OCI-M2 (cell line): ENCODE data around the gene WASF1.
"Not testable (repeated sequence)": the region's sequence is repeated elsewhere in the genome, so short reads cannot be mapped to it uniquely, and the experiment has no call there.

Source experiments
- DNase-seq: peaks from one replicate; lab custom pipeline; 2025; ENCODE audit not compliant: unreplicated experiment; lab: John Stamatoyannopoulos, UW

WASF1 gene

DNA sequence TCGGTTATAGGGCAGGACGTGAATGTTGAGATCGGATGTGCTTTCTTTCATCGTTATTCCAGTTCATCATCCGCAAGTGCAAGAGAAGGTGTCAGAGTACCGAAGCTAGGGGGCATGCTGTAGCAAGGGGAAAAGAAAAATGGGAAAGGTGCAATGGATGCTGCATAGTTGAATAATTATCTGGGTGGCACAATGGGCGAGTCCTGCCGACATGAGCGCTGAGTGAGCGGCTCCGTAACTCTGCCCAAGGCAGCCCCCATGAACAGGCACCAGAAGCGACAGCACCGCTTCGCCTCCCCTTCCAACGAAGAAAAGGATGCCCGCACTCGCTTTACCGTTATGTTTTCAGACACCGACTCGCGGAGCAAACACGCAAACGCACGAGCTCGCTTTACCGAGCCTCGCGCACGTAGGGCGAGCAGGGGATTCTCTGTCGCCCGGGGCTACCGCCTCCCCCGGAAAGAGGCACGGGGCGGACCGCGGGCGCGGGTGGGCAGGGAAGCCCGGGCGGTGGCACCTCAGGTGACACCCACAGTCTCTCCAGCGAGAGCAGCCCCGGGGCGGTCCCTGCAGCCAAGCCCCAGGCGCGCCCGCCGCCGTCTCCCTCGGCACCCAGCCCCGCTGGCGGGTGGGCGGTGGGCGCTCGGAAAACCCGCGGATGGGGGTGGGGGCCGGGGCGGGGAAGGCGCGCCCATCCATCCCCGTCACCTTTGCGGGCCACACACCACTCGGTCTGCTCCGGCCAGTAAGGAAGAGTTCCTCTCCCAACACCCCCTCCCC lies 654 bp downstream of the WASF1 start:
- peak; percentile 32 for DNase-seq

DNA sequence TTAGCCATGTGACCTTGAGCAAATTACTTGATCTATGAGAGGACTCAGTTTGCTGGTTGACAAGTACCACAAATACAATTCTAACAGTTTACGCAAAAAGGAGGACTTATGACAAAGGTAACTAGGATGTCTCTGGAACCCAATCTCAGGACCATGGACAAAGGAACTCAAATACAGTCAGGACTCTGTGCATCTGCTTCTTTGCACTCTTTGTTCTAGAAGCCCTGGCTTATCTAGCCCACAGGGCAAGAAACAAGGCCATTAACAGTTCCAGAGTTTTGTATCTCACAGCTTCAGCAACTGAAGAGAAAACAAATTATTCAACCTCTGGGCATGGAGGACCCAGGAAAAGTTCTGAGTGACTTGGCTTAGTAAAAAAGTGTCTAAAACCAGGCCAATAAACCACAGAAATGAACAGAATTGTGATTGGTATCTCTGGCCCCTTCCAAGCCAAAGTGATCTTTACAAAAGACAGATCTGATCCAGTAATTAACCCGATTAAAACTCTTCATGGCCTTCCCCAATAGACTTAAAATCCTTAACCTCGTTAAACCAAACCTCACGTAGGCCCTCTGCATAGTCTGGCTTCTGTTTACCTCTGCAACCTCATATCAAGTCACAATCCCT lies 5.9 kb downstream of the WASF1 start:
- no peak for DNase-seq

GRCh38 chr6:110170081-110170480 lies 9.4 kb downstream of the WASF1 start:
- DNase-seq: no peak

- DNase-seq: no peak
Measured at GRCh38 chr6:110158479-110158878, 21.0 kb downstream of the WASF1 start.

DNA sequence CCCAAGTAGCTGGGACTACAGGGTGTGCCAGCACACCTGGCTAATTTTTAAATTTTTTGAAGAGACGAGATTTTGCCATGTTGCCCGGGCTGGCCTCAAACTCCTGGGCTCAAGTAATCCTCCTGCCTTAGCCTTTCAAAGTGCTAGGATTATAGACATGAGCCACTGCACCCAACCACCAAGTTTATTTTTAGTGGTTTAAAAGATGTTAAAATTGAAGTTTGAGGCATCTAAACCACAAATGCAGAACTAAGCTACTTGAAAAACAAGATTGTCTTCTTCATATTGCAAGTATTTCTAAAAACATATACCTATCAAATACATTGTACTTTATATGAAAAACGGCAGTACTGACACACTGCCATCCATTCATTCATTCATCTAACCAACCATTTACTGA lies 31.6 kb downstream of the WASF1 start:
- no peak for DNase-seq

DNA sequence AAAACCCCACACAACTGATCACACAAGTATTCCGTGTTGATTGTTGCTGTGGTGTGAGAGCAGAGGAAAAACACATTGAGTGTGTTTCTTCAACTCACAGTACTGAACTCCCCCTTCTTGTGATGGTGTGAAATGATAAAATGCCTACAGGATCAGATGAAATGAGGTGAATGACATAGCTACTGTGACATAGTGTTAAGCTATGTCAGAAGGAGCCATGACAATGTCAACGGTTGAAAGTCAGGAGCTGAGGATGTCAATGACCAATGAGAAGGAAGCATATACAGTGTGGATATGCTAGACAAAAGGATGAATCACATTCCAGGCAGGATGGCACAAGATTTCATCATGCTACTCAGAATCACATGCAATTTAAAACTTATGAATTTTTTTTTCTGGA lies 38.8 kb downstream of the WASF1 start:
- no peak for DNase-seq

GRCh38 chr6:110139052-110139451 lies 40.4 kb downstream of the WASF1 start:
- DNase-seq: no peak

- no peak for DNase-seq
Measured at GRCh38 chr6:110137924-110138887, 41.3 kb downstream of the WASF1 start.

GRCh38 chr6:110130362-110130761 lies 49.1 kb downstream of the WASF1 start:
- no peak for DNase-seq

DNA sequence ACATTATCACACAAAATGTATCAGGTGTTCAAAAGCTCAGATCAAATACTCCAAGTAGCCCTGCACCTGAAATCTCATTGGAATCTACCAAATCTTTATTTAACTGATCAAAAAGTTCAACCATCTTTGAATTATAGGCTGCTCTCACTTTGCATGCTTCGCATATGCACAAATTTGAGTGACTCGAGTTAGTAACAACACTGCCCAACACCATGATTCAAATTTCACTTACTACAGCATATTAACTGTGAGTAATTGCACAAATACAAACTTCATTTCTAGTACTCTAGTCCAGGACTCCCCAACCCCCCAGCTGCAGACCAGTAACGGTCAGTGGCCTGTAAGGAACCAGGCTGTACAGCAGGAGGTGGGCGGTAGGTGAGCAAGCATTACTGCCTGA lies 51.1 kb downstream of the WASF1 start:
- no peak for DNase-seq

- DNase-seq: no peak
Measured at GRCh38 chr6:110125361-110125760, 54.1 kb downstream of the WASF1 start.

DNA sequence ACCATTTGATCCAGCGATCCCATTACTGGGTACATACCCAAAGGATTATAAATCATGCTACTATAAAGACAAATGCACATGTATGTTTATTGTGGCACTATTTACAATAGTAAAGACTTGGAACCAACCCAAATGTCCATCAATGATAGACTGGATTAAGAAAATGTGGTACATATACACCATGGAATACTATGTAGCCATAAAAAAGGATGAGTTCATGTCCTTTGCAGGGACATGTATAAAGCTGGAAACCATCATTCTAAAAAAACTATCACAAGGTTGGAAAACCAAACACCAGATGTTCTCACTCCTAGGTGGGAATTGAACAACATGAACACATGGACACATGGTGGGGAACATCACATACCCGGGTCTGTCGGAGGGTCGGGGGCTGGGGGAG lies 57.8 kb downstream of the WASF1 start:
- DNase-seq: not testable (repeated sequence)

GRCh38 chr6:110116258-110116657 lies 63.2 kb downstream of the WASF1 start:
- DNase-seq: no peak

- DNase-seq: no peak
Measured at GRCh38 chr6:110114004-110114403, 65.5 kb downstream of the WASF1 start.

- no peak for DNase-seq
Measured at GRCh38 chr6:110105296-110105695, 74.2 kb downstream of the WASF1 start.

- DNase-seq: no peak
Measured at GRCh38 chr6:110103260-110103659, 76.2 kb downstream of the WASF1 start.

DNA sequence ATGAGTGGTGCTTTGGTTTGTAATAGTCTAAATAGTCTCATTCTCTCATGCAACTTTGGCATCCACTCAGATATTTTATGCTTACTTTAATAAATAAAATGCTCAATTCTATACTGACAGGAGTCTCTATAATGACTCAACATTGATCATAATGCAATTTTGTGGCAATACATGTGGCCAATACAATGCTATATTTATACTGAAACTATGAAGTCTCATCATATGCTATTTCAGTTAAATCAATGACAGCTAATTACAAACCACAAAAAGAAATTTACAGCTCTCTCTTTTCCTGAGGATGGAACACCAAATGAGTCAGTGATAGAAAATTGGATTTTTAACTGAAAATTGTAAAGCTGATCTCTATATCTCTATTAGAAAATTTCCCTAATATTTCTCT lies 77.1 kb downstream of the WASF1 start:
- DNase-seq: no peak

DNA sequence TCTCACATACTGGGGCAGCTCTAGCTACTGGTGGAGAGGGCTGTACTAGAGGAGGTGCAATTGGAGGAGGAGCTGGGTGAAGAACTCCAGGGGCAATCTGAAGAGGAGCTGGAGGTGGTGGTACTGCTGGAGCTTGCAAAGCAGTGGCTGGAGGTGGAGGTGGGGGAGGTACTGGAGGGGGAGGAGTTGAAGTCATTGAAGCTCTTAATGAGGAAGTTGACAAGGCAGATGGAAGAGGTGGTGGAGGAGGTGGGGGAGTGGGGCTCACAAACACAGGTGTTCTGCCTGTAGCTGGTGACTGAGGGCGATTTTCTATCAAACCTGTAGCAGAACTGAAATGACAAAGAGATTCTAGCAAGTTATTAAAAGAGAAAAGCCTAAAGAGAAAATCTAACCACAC lies 77.6 kb downstream of the WASF1 start:
- no peak for DNase-seq

GRCh38 chr6:110098511-110099116 lies 80.9 kb downstream of the WASF1 start:
- no peak for DNase-seq

DNA sequence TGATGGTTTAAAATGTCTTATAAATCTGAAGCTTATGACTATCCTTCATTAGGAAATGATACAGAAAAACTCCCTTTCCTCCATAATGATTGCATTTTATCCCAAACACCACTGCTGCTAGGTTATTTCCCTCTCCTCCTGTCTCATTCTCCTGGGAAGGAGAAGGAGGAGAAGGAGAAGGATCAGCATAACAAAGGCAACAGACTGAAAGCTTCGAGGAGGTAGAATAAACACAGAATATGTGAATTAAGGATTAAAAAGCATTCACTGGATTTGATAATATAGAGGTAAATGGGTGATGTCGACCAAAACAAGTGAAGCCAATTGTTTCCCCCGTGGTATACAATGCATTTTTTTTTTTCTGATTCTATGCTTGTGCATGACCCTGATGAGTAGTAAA lies 82.0 kb downstream of the WASF1 start:
- DNase-seq: no peak

GRCh38 chr6:110095935-110096334 lies 83.5 kb downstream of the WASF1 start:
- no peak for DNase-seq
